ENCODE measurements around the gene PTPRM.

- no peak for TF ChIP-seq POLR2AphosphoS5 (IDR thresholded peaks at IDR 0.05)
- no peak for TF ChIP-seq EP300 (IDR thresholded peaks at IDR 0.05; ENCODE audit: low read depth)
- TF ChIP-seq, protein P1, sequence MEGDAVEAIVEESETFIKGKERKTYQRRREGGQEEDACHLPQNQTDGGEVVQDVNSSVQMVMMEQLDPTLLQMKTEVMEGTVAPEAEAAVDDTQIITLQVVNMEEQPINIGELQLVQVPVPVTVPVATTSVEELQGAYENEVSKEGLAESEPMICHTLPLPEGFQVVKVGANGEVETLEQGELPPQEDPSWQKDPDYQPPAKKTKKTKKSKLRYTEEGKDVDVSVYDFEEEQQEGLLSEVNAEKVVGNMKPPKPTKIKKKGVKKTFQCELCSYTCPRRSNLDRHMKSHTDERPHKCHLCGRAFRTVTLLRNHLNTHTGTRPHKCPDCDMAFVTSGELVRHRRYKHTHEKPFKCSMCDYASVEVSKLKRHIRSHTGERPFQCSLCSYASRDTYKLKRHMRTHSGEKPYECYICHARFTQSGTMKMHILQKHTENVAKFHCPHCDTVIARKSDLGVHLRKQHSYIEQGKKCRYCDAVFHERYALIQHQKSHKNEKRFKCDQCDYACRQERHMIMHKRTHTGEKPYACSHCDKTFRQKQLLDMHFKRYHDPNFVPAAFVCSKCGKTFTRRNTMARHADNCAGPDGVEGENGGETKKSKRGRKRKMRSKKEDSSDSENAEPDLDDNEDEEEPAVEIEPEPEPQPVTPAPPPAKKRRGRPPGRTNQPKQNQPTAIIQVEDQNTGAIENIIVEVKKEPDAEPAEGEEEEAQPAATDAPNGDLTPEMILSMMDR (IDR thresholded peaks at IDR 0.05), result no peak
Measured at GRCh38 chr18:8329186-8329771, 762.2 kb downstream of the PTPRM start.
